Ovary (tissue), 3 donors: ENCODE data around the gene TULP4.

Experiments
- POLR2A ChIP-seq: fragments of 450-650 bp; IDR thresholded peaks from one replicate; pipeline ENCODE4 v1.6.1; 2017; ENCODE audit warnings: antibody characterized with exemption, mild to moderate bottlenecking, moderate library complexity
- TF ChIP-seq, protein P1 (sequence below), 3 donors: fragments of 450-650 bp in 2 of 3; fragments of 200-600 bp in 1 of 3; IDR thresholded peaks; one replicate each; pipeline versions ENCODE4 v1.5.1 to v1.8.0; 2016 to 2022; ENCODE audit warnings: antibody characterized with exemption in 3 of 3, mild to moderate bottlenecking in 1 of 3
- donor health status: DM: no; HTN: no; CAD: no.

DNA sequence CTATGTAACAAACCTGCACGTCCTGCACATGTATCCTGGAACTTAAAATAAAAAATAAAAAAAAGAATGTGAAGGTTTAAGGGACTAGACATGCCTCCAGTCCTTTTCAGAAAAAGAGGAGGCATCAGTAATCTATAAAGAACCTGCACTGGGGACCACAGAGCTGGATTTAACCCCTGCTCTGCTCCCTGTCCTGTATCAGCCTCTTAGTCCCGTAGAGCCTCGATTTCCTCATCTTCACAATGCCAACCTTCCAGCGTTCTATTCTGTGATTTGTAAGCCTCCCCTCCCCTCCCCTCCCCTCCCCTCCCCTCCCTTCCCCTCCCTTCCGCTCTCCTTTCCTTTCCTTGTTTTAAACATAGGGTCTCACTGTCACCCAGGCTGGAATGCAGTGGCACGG, 216.6 kb downstream of the TULP4 start:
- TF ChIP-seq, protein P1, sequence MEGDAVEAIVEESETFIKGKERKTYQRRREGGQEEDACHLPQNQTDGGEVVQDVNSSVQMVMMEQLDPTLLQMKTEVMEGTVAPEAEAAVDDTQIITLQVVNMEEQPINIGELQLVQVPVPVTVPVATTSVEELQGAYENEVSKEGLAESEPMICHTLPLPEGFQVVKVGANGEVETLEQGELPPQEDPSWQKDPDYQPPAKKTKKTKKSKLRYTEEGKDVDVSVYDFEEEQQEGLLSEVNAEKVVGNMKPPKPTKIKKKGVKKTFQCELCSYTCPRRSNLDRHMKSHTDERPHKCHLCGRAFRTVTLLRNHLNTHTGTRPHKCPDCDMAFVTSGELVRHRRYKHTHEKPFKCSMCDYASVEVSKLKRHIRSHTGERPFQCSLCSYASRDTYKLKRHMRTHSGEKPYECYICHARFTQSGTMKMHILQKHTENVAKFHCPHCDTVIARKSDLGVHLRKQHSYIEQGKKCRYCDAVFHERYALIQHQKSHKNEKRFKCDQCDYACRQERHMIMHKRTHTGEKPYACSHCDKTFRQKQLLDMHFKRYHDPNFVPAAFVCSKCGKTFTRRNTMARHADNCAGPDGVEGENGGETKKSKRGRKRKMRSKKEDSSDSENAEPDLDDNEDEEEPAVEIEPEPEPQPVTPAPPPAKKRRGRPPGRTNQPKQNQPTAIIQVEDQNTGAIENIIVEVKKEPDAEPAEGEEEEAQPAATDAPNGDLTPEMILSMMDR (IDR thresholded peaks at IDR 0.05), result no peak
- TF ChIP-seq POLR2A, result no peak
